Upper lobe of right lung (tissue), 1 donor: ENCODE results near the gene SAFB. TPM values are rescaled to one million over a fixed set of nuclear protein-coding genes. Genes with fewer than 3 reads are reported as not detected.

Experiments used
- ATAC-seq: fragments of 200-7000 bp; cut with Tn5 transposase; one replicate; pipeline ENCODE4 v1.9.1; 2020; ENCODE audit warnings: mild to moderate bottlenecking, moderate library complexity
- DNase-seq: peaks from one replicate; pipeline ENCODE4 v3.0.0-alpha.2; 2020
- H3K27ac ChIP-seq: fragments of 200-600 bp; one replicate; pipeline ENCODE4 v1.8.0; 2022
- H3K27me3 ChIP-seq: fragments of 200-600 bp; one replicate; pipeline ENCODE4 v1.8.0; 2022; ENCODE audit warnings: mild to moderate bottlenecking
- H3K36me3 ChIP-seq: fragments of 200-600 bp; one replicate; pipeline ENCODE4 v1.8.0; 2022
- H3K4me1 ChIP-seq: fragments of 200-600 bp; one replicate; pipeline ENCODE4 v1.8.0; 2022
- H3K4me3 ChIP-seq: fragments of 200-600 bp; one replicate; pipeline ENCODE4 v1.8.0; 2022; ENCODE audit warnings: mild to moderate bottlenecking
- H3K9me3 ChIP-seq: fragments of 200-600 bp; one replicate; pipeline ENCODE4 v1.8.0; 2022
- intact Hi-C: fragments of 100-400 bp; cut with DNase I; formaldehyde crosslinking; loops from one replicate; pipeline ENCODE4 v1.11.0; 2022
- total RNA-seq: library from RNA; stranded (reverse); fragmentation: NEBNext Ultra II Directional; extraction: Animal tissue kit (Norgen Biotek cat#: 25700); gene quantifications from one replicate; pipeline ENCODE4 v1.2.1, GENCODE V29; 2021
- TF ChIP-seq, protein P1 (sequence below): fragments of 200-600 bp; IDR thresholded peaks from one replicate; pipeline ENCODE4 v1.8.0; 2022; ENCODE audit warnings: antibody characterized with exemption
- donor health status: DM: no; HTN: yes; CAD: no; lungs with severe emphysema.

The SAFB gene
- total RNA-seq, 1 donor from 2014 or later, result 71.9 TPM

- Histone ChIP-seq H3K36me3 (peaks cover 89% of the 10 kb centered on the region), H3K9me3 (no peaks in the 10 kb centered on the region), H3K27me3 (no peaks in the 10 kb centered on the region), H3K4me1 (peaks cover 9% of the 10 kb centered on the region), H3K27ac (no peak overlapping the region), H3K4me3 (no peak overlapping the region)
- ATAC-seq, result no peak
- TF ChIP-seq, protein P1, sequence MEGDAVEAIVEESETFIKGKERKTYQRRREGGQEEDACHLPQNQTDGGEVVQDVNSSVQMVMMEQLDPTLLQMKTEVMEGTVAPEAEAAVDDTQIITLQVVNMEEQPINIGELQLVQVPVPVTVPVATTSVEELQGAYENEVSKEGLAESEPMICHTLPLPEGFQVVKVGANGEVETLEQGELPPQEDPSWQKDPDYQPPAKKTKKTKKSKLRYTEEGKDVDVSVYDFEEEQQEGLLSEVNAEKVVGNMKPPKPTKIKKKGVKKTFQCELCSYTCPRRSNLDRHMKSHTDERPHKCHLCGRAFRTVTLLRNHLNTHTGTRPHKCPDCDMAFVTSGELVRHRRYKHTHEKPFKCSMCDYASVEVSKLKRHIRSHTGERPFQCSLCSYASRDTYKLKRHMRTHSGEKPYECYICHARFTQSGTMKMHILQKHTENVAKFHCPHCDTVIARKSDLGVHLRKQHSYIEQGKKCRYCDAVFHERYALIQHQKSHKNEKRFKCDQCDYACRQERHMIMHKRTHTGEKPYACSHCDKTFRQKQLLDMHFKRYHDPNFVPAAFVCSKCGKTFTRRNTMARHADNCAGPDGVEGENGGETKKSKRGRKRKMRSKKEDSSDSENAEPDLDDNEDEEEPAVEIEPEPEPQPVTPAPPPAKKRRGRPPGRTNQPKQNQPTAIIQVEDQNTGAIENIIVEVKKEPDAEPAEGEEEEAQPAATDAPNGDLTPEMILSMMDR, result no peak
- intact Hi-C loops, result no loop called here
- DNase-seq, result no peak
Measured at GRCh38 chr19:5696196-5697021, 73.5 kb downstream of the SAFB start.

- no peak for ATAC-seq
- peaks cover 82% of the 10 kb centered on the region for H3K36me3 ChIP-seq
- H3K4me1 ChIP-seq, result peaks cover 3% of the 10 kb centered on the region
- H3K9me3 ChIP-seq, result no peaks in the 10 kb centered on the region
- intact Hi-C loops, result no loop called here
- no peak overlapping the region for H3K4me3 ChIP-seq
- H3K27ac ChIP-seq, result no peak overlapping the region
- TF ChIP-seq, protein P1, result no peak
- H3K27me3 ChIP-seq, result no peaks in the 10 kb centered on the region
- no peak for DNase-seq
Measured at GRCh38 chr19:5697022-5697889, 74.4 kb downstream of the SAFB start.

GRCh38 chr19:5697890-5698634 is 75.2 kb downstream of the SAFB start:
- no peak overlapping the region for H3K27ac ChIP-seq
- DNase-seq, result no peak
- TF ChIP-seq, protein P1, result no peak
- ATAC-seq, result no peak
- no peaks in the 10 kb centered on the region for H3K27me3 ChIP-seq
- intact Hi-C loops, result no loop called here
- H3K36me3 ChIP-seq, result peaks cover 74% of the 10 kb centered on the region
- no peak overlapping the region for H3K4me3 ChIP-seq
- H3K9me3 ChIP-seq, result no peaks in the 10 kb centered on the region
- H3K4me1 ChIP-seq, result no peaks in the 10 kb centered on the region

DNA sequence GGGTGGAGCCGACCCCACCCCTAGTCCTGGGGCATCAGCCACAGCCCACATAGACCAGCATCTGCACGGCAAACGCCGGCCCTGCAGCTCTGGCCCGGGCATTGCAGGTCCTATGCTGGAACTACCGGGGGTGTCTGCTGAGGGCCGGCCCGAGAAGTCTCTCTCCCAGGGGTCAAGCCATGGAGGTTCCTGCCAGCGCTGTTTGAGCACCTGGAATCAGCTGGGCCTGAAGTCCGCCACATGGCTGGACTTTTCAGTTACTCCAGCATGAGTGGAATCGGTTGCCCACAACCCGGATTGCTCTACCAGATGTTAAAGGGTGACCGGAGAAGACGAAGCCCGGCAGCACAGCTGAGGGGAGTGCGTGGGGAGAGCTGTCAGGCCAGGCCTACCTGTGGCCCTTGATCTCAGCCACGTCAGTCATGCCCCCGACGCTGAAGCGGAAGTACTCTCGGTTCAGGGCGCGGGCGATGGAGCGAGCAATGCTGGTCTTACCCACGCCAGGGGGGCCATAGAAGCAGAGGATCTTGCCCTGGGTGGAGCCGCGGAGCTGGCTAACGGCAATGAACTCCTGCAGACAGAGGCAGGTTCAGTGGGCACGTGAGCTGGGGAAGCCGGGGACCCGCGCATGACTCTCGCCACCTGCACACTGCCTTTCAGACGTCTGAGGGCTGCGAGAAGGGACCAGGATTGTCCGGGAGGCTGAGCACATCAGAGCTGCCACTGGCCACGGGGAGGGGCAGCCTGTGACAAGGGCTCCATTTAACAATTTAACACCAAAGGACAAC is 75.9 kb downstream of the SAFB start:
- no peak for ATAC-seq
- H3K36me3 ChIP-seq, result peaks cover 74% of the 10 kb centered on the region
- no peak overlapping the region for H3K4me3 ChIP-seq
- H3K9me3 ChIP-seq, result no peaks in the 10 kb centered on the region
- no peak overlapping the region for H3K27ac ChIP-seq
- no peaks in the 10 kb centered on the region for H3K27me3 ChIP-seq
- no peak for DNase-seq
- TF ChIP-seq, protein P1, result no peak
- H3K4me1 ChIP-seq, result no peaks in the 10 kb centered on the region
- intact Hi-C loops, result no loop called here
